ENCODE data around the gene MAPK7.

The MAPK7 gene

GRCh38 chr17:19390951-19391350, 12.7 kb downstream of the MAPK7 start:
- POLR2A ChIA-PET (ENCODE audit: low non-redundant PET) = no interaction called here

GRCh38 chr17:19391432-19391831, 13.1 kb downstream of the MAPK7 start:
- no peak overlapping the region for H3K27ac ChIP-seq
- POLR2A ChIA-PET (ENCODE audit: low non-redundant PET) = no interaction called here
- CTCF ChIA-PET = no interaction called here
- no peak for TF ChIP-seq CTCF (conservative IDR thresholded peaks at IDR 0.05; ENCODE audit: low read depth)
- no peak for DNase-seq (ENCODE audit: low spot score)

More at GRCh38 chr17:19390951-19391350, 12.7 kb downstream of the MAPK7 start:
- CTCF ChIA-PET = no interaction called here
- no peak for DNase-seq (ENCODE audit: low spot score)
- H3K27ac ChIP-seq = no peak overlapping the region
- TF ChIP-seq CTCF (conservative IDR thresholded peaks at IDR 0.05; ENCODE audit: low read depth) = no peak

DNA sequence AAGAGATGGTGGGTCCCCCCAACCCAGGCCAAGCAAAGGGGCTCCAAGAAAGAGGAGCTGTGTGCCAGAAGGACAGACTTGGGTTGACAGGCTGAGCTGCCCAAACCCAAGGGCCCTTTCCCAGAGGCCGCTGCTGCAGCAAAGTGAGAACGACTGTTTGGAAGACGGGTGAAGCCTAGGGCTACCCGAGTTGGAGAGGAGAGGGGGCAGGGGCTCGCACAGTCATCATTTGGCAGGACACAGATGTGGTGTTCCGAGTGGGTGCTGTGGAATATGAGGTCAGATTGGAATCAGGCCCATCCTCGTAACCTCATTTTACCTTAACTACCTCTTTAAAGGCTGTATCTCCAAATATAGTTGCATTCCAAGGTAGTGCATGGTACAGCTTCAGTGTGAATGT, 14.0 kb downstream of the MAPK7 start:
- H3K27ac ChIP-seq = no peak overlapping the region
- POLR2A ChIA-PET (ENCODE audit: low non-redundant PET) = no interaction called here
- DNase-seq (ENCODE audit: low spot score) = no peak
- TF ChIP-seq CTCF (conservative IDR thresholded peaks at IDR 0.05; ENCODE audit: low read depth) = no peak
- CTCF ChIA-PET = no interaction called here

DNA sequence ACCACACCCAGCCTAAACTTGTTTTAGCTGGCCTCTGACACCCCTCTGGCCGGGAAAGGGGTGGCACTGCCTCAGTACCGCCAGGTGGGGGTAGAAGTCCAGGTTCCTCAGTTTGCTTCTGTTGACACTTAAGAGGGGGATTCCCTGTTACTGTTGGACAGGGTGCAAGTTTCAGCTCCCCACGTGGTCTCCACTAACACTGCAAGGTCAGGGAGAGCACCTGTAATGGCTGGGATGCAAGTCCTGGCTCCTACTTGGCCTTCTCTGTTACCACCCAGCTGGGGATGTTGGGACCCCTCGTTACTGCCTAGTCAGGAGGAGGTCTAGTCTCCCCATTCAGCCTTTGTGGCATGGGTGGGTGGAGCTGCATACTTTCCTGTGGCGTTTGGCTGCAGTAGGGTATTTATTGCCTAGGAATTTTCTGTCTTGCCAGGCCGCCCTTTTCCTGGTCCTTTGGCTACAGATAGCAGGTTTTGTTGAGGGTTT, 19.3 kb downstream of the MAPK7 start:
- no peak for TF ChIP-seq CTCF (conservative IDR thresholded peaks at IDR 0.05; ENCODE audit: low read depth)
- no peak for DNase-seq (ENCODE audit: low spot score)
- POLR2A ChIA-PET (ENCODE audit: low non-redundant PET) = no interaction called here
- CTCF ChIA-PET = no interaction called here
- H3K27ac ChIP-seq = peak overlapping the region; percentile 77

DNA sequence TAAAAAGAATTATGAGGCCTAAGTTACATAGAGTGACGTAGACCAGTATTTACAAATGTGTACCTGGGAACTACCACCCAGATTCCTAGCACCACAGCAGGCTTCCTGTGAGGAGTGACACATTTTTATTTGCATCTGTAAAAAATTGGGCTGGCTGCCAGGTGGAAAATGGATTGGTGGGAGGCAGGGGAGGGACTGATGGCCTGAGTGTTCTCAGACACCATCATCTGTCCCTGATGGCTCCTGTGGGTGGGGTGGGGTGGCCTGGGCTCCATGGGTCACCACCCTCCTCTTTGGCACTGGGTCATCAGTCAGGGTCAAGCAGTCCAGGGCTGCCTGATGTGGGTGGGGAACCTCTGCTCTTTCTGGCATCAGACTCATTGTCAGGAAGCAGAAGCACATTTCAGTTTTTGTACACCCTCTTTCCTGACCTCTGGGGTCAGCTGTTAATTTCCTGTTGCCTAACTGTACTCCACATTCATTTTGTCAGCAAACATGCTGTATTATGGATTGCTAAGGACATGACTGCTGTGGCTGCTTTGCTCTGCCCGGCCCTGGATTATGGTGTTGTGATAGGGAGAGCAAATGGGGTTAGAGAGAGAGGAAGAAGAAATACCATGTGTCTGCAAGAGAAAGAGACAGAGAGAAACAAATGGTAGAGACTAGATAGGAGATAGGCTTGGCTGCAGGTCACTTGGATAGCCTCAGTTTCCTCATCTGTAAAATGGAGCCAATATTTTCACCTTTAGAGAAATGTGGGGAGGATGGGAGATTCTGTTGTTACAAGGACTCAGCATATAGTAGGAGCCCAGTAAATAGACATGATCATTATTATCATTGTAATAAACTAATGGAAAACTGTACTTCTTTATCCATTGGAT, 20.2 kb downstream of the MAPK7 start:
- peak; percentile 37 for DNase-seq (ENCODE audit: low spot score)
- ChIA-PET CTCF (no interaction called here), POLR2A (ENCODE audit: low non-redundant PET) (no interaction called here)
- peak overlapping the region; percentile 77 for H3K27ac ChIP-seq
- no peak for TF ChIP-seq CTCF (conservative IDR thresholded peaks at IDR 0.05; ENCODE audit: low read depth)

DNA sequence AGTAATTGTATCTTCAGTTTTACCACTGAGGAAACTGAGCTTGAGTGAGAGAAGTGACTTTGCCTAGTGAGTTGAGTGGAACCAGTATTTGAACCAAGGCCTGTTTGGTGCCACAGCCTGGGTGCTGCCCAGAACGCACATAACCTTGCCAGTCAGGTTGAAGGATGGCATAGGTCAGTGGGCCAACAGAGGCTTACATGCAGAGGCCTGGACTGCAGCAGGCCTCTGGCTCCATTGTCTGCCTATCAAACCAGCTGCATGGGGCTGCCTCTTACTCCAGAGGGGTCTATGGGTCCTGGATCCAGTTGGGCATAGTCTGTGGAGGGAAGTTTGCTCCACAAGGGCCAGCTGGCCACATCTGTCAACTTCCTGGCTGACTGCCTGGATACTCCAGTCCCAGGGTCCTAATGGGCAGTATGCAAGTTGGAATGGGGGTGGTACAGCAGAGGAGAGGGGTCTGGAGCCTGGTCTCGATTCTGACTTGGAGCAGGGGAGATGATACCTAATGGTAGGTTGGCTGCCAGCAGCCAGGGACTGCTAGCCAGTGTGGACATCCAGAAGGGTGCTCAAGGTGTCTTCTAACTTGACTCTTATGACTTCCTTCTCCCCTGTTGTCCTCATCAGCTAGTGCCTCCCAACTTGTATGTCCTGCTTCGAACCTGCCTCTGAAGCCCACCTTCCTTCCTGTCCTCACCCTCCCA, 21.6 kb downstream of the MAPK7 start:
- TF ChIP-seq CTCF (conservative IDR thresholded peaks at IDR 0.05; ENCODE audit: low read depth) = no peak
- ChIA-PET CTCF (interaction anchor here (0.7 kb wide), 1 partner anchor 47 kb away, joined by 3 read pairs; no protein-coding TSS in a partner anchor), POLR2A (ENCODE audit: low non-redundant PET) (no interaction called here)
- DNase-seq (ENCODE audit: low spot score) = no peak
- H3K27ac ChIP-seq = no peak overlapping the region
